Left forelimb (tissue), 1 donor: Measurements from ENCODE around the gene ATP6V1D.
"Not testable (repeated sequence)": the region's sequence is repeated elsewhere in the genome, so short reads cannot be mapped to it uniquely, and the experiment has no call there.

Source experiments
- DNase-seq: peaks from one replicate; pipeline ENCODE4 v3.0.0-alpha.2; 2018; ENCODE audit warnings: low spot score

ATP6V1D gene

GRCh38 chr14:67370830-67371229 lies 11.2 kb upstream of the ATP6V1D start:
- no peak for DNase-seq

- no peak for DNase-seq
Measured at GRCh38 chr14:67365476-67365875, 5.9 kb upstream of the ATP6V1D start.

- no peak for DNase-seq
Measured at GRCh38 chr14:67360470-67361206, 1.0 kb upstream of the ATP6V1D start.

- no peak for DNase-seq
Measured at GRCh38 chr14:67358924-67359774, 455 bp downstream of the ATP6V1D start.

- DNase-seq = no peak
Measured at GRCh38 chr14:67357969-67358354, 1.6 kb downstream of the ATP6V1D start.

GRCh38 chr14:67357186-67357968 lies 2.2 kb downstream of the ATP6V1D start:
- DNase-seq = no peak

GRCh38 chr14:67352055-67352454 lies 7.5 kb downstream of the ATP6V1D start:
- no peak for DNase-seq

GRCh38 chr14:67345583-67345982 lies 14.0 kb downstream of the ATP6V1D start:
- DNase-seq = no peak

GRCh38 chr14:67343601-67344230 lies 15.9 kb downstream of the ATP6V1D start:
- no peak for DNase-seq

- not testable (repeated sequence) for DNase-seq
Measured at GRCh38 chr14:67341231-67341630, 18.4 kb downstream of the ATP6V1D start.

- DNase-seq = no peak
Measured at GRCh38 chr14:67335781-67336180, 23.8 kb downstream of the ATP6V1D start.

GRCh38 chr14:67332468-67332867 lies 27.1 kb downstream of the ATP6V1D start:
- no peak for DNase-seq

- no peak for DNase-seq
Measured at GRCh38 chr14:67331368-67332125, 28.1 kb downstream of the ATP6V1D start.

- DNase-seq = not testable (repeated sequence)
Measured at GRCh38 chr14:67329666-67330065, 29.9 kb downstream of the ATP6V1D start.

GRCh38 chr14:67319142-67319541 lies 40.5 kb downstream of the ATP6V1D start:
- DNase-seq = no peak

GRCh38 chr14:67317822-67318221 lies 41.8 kb downstream of the ATP6V1D start:
- no peak for DNase-seq

- no peak for DNase-seq
Measured at GRCh38 chr14:67313153-67313552, 46.5 kb downstream of the ATP6V1D start.

GRCh38 chr14:67311868-67312267 lies 47.7 kb downstream of the ATP6V1D start:
- no peak for DNase-seq
